22Rv1 (cell line): Measurements from ENCODE around the gene COL12A1.

Source experiments
- CTCF ChIP-seq: fragments of 450-650 bp; IDR thresholded peaks from 2 replicates; pipeline ENCODE4 v1.5.1; 2017; ENCODE audit warnings: mild to moderate bottlenecking
- ZFX ChIP-seq: fragments of 450-650 bp; IDR thresholded peaks from 2 replicates; pipeline ENCODE4 v1.6.1; 2017; ENCODE audit warnings: antibody characterized with exemption, borderline replicate concordance

GRCh38 chr6:75107913-75108312 lies 97.9 kb downstream of the COL12A1 start:
- no peak for TF ChIP-seq CTCF
- no peak for TF ChIP-seq ZFX
